Measurements from ENCODE around the gene C14orf180.

The C14orf180 gene

GRCh38 chr14:104579507-104579906 lies at the start of gene C14orf180:
Gene C14orf180, plus strand, starts transcription at chr14:104579764. Its CDS starts 6,667 bp downstream, at chr14:104586431.
- DNase-seq (ENCODE audit: low read depth): no peak

- no peak for DNase-seq (ENCODE audit: low read depth)
Observed at GRCh38 chr14:104530646-104531045, 48.9 kb upstream of the C14orf180 start.

DNA sequence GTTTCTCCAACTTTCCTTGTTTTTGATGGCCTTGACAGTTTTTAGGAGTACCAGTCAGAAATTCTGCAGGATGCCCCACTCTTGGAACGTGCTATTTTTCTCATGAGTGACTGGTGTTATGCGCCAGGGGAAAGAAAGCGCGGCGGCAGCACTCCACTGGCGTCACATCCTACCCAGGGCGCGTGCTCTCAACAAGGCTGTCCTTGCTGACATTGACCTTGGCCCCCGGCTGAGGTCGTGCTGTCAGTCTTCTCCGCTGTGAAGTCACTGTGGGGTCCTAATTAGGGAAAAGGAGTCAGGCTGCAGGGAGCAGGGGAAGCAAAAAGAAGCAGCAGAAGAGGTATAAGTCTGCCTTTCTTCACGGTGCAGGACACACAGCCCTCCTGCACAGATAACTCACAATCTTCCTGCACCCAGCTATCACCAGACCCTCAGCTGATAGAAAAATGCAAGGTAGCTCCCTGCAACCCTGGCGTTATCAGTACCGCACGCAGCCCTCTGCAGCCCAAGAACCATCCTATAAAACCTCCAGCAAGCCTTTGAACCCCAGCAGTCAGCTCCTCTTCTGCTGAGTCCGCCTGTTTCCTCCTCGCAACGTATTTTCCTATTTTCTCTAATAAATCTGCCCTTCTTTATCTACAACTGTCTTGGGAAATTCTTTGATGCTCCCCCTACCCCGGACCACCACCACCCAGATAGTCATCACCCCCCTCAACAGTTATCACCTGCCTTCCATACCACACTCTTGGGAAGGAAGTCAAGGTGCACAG lies 48.0 kb upstream of the C14orf180 start:
- DNase-seq (ENCODE audit: low read depth): no peak

GRCh38 chr14:104532191-104532555 lies 47.4 kb upstream of the C14orf180 start:
- DNase-seq (ENCODE audit: low read depth): no peak

- DNase-seq (ENCODE audit: low read depth): no peak
Observed at GRCh38 chr14:104534036-104534435, 45.5 kb upstream of the C14orf180 start.

DNA sequence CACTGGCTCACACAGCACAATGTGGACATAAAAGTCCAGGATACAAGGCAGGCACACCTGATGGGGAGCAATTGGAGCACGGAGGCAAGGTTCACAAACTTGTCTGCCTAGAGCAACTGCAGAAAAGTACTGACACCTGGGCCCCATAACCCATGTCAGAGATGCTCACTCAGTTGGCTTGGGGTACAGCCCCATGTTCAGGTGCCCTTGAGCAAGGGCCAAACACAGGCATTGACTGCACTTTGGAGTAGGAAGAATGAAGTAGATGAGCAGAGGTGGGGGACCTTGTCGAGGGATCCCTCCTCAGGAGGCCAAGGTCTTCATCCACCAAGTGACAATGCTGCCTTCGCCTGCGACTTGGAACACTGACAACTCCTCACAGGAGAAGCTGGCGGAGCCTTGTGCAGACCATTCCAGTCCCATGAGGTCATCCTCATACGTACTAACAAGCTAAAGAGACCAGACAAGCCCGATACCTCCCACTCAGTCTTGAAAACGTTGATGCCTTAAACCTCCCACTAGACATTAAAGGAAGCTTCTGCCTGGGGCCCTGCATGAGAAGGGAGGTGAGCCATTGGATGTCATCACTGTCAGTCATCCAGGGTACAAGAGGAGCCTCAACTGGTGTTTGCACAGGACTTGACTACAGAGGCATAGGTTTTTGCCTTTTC lies 42.5 kb upstream of the C14orf180 start:
- no peak for DNase-seq (ENCODE audit: low read depth)

DNA sequence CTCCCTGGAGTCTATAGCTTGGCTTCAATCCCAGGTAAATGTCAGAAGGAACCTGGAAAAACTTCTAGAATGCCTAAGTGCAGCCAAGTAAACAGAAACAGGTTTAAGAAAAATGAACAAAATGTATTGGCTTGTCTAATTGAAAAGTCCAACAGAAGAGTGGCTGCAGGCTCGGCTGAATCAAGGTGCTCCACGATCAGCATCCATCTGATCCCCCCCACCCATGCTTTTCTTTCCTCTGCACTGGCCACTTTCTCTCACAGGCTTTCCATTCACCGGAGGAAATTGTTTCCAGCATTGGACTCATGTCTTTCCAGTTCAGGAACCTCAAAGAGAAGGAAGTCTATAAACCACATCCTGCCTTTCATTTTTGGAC lies 42.0 kb upstream of the C14orf180 start:
- no peak for DNase-seq (ENCODE audit: low read depth)

GRCh38 chr14:104541905-104542465 lies 37.6 kb upstream of the C14orf180 start:
- no peak for DNase-seq (ENCODE audit: low read depth)

- no peak for DNase-seq (ENCODE audit: low read depth)
Observed at GRCh38 chr14:104542871-104543830, 36.4 kb upstream of the C14orf180 start.

DNA sequence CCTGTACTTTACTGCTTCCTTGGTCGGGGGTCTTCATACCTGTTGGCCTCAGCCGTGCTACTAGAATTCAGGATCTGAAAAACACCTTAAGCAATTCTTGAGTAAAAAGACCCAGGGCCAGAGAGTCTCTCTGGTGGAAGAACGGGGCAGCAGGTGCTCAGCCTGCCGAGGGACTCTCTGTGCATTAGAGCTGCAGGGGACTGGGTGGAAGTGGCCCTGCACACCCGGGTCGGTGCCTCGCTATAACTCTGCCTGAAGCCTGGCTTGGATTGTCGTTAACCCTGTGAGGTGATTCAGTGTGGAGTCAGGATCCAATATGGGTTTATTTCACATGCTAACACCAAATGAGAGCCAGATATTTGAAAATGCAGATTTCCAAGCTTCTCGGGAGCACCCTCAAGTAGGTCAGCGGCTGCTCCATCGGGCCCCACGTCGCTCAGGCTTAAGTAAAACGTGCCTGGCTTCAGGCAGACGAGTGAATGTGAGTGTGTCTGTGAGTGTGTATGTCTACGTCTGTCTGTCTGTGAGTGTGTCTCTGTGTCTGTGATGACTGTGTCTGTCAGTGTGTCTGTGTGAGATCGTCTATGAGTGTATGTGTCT lies 35.1 kb upstream of the C14orf180 start:
- DNase-seq (ENCODE audit: low read depth): no peak

DNA sequence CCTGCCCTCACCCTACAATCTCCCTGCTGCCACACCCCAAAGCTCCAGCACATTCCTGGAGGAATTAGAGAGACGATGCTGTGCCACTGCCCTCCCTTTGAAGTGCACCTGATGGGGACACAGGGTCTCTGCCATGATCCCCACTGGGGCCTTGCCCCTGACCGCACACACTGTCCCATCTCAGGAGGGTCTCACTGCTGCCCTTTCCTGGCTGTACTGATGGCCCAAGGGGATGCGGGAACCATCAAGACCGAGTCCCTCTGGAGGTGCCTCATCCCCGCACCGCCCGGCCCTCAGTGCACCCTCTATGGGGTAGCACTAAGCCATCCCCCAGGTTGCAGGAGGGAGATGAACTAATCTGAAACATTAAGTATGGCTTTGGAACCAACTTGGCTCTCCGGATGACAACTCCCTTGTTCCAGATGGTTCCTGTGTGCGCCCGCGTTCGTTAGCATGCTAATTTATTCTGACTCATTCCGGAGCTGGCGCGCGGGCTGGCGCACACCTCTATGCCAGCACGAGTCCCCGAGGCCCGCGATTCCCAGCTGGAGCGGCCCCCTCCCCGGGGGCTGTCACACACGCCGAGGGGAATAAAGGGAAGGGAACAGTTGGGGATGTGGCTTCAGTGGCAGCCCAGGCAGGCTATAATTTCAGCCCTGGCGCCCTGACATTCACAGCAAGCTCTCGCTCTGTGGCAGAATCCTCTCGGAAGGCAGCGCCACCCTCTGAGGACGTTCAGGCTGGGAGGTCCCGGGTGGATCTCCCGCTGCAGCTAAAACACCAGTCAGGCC lies 34.2 kb upstream of the C14orf180 start:
- DNase-seq (ENCODE audit: low read depth): no peak

DNA sequence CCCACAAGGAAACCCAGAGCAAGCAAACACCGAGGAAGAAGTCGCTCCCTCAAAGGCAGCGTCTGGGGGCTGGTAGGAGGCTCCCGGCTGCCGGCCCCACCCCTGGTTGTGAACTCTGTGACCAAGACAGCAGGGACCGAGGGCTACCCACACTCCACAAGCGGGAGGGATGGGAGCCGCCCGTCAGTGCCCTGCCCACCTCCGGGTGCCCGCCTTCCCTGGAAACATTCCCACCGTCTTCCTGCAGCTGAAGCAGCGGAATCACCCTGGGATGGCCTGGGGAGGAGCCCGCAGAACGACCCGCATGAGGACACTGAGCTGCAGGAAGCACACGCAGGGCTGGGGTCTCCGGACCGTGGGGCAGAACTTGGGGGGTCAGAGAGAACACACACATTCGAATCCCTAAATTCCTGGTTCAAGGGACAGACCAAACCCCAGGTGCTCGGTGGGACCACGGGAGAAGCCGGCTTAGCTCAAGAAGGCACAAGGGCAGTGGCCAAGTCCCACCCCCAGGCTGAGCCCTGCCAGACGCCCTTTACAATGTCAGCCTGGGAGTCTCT lies 33.5 kb upstream of the C14orf180 start:
- no peak for DNase-seq (ENCODE audit: low read depth)

- no peak for DNase-seq (ENCODE audit: low read depth)
Observed at GRCh38 chr14:104546591-104547309, 32.8 kb upstream of the C14orf180 start.

GRCh38 chr14:104547310-104547997 lies 32.1 kb upstream of the C14orf180 start:
- DNase-seq (ENCODE audit: low read depth): no peak

- no peak for DNase-seq (ENCODE audit: low read depth)
Observed at GRCh38 chr14:104547998-104548700, 31.4 kb upstream of the C14orf180 start.

DNA sequence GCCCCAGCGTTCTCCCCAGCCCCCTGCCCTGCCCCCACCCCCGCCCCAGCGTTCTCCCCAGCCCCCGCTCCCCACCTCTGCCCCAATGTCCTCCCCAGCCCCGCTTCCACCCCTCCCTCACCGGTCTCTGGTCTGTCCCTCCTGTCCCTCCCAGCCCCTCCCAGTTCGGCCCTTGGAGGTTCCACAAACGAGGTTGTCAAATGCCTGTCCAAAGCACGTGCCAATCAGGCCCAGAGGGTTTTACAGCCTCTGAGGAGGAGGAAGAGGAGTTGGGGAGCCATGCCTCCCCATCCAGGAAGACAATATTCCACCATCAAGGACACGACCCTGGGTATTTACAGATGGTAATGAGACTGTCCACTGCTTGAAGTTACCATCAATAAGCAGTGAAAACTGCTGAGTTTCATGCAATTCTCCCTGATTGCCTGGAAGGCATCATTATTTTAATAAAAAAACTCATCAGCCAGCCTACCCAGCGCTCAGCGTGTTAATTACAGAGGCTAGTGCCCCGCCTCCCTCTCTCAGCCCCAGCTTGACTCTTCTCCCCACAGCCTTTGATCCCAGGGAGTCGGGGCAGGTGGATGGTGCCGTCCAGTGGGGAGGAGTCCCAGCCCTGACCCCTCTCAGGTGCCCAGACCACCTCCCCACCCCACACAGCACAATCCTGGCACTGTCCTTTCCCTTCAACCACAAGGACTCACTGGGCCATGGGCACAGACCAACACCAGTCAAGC lies 30.6 kb upstream of the C14orf180 start:
- no peak for DNase-seq (ENCODE audit: low read depth)

- DNase-seq (ENCODE audit: low read depth): no peak
Observed at GRCh38 chr14:104549536-104550339, 29.8 kb upstream of the C14orf180 start.
